MM.1S (cell line): ENCODE results near the gene KCTD17.
A peak's percentile ranks its signal among the peaks of the same experiment; 100 is the strongest.

Source experiments
- DNase-seq: peaks from one replicate; pipeline ENCODE4 v3.0.0-alpha.2; 2015
- H2AFZ ChIP-seq: fragments of 300-600 bp; sonication (generic); 2 replicates; pipeline ENCODE4 v1.6.0; 2016; ENCODE audit warnings: antibody characterized with exemption, low read length
- H3F3A ChIP-seq: fragments of 300-600 bp; sonication (generic); 2 replicates; pipeline ENCODE4 v1.6.1; 2016; ENCODE audit warnings: mild to moderate bottlenecking, antibody characterized with exemption, low read length, moderate library complexity, mixed read lengths; ENCODE audit not compliant: insufficient read depth
- H3K27ac ChIP-seq: fragments of 300-600 bp; sonication (generic); 2 replicates; pipeline ENCODE4 v1.5.1; 2016; ENCODE audit warnings: mild to moderate bottlenecking, low read length
- H3K27me3 ChIP-seq: fragments of 300-600 bp; sonication (generic); replicated peaks from 2 replicates; pipeline ENCODE4 v1.6.0; 2016; ENCODE audit warnings: low read length; ENCODE audit not compliant: insufficient read depth
- H3K36me3 ChIP-seq: fragments of 300-600 bp; sonication (generic); replicated peaks from 2 replicates; pipeline ENCODE4 v1.6.1; 2016; ENCODE audit warnings: mild to moderate bottlenecking, low read length, mixed read lengths; ENCODE audit not compliant: insufficient read depth
- H3K4me1 ChIP-seq: fragments of 300-600 bp; sonication (generic); 2 replicates; pipeline ENCODE4 v1.6.1; 2016; ENCODE audit warnings: low read length, mixed read lengths
- H3K4me2 ChIP-seq: fragments of 300-600 bp; sonication (generic); 2 replicates; pipeline ENCODE4 v1.6.0; 2016; ENCODE audit warnings: low read depth, low read length
- H3K4me3 ChIP-seq: fragments of 300-600 bp; sonication (generic); 2 replicates; pipeline ENCODE4 v1.5.1; 2016; ENCODE audit warnings: low read length, mixed read lengths
- H3K79me2 ChIP-seq: fragments of 300-600 bp; sonication (generic); 2 replicates; pipeline ENCODE4 v1.6.1; 2016; ENCODE audit warnings: mixed run types, low read length, mixed read lengths
- H3K9ac ChIP-seq: fragments of 300-600 bp; sonication (generic); 2 replicates; pipeline ENCODE4 v1.6.1; 2016; ENCODE audit warnings: low read length, mixed read lengths
- H3K9me2 ChIP-seq: fragments of 300-600 bp; sonication (generic); replicated peaks from 2 replicates; pipeline ENCODE4 v1.6.1; 2016; ENCODE audit warnings: mild to moderate bottlenecking, low read length, mixed read lengths; ENCODE audit not compliant: insufficient read depth
- H3K9me3 ChIP-seq: fragments of 300-600 bp; sonication (generic); replicated peaks from 2 replicates; pipeline ENCODE4 v1.6.1; 2016; ENCODE audit warnings: mild to moderate bottlenecking, low read length, mixed read lengths; ENCODE audit not compliant: insufficient read depth
- H4K20me1 ChIP-seq: fragments of 300-600 bp; sonication (generic); 2 replicates; pipeline ENCODE4 v1.6.1; 2016; ENCODE audit warnings: mild to moderate bottlenecking, low read length, moderate library complexity, mixed read lengths; ENCODE audit not compliant: insufficient read depth
- EZH2 ChIP-seq: fragments of 300-600 bp; sonication (generic); optimal IDR thresholded peaks from 2 replicates; pipeline ENCODE3; 2017; ENCODE audit warnings: low read depth, mild to moderate bottlenecking, antibody characterized with exemption, low read length, mixed read lengths
- EZH2phosphoT487 ChIP-seq: fragments of 300-600 bp; sonication (generic); IDR thresholded peaks from 2 replicates; pipeline ENCODE4 v1.6.1; 2018; ENCODE audit warnings: antibody characterized with exemption, low read length
- TF ChIP-seq, protein P1 (sequence below): fragments of 300-600 bp; sonication (generic); IDR thresholded peaks from 2 replicates; pipeline ENCODE4 v1.5.1; 2016; ENCODE audit warnings: antibody characterized with exemption, low read length, mixed read lengths

KCTD17 gene

DNA sequence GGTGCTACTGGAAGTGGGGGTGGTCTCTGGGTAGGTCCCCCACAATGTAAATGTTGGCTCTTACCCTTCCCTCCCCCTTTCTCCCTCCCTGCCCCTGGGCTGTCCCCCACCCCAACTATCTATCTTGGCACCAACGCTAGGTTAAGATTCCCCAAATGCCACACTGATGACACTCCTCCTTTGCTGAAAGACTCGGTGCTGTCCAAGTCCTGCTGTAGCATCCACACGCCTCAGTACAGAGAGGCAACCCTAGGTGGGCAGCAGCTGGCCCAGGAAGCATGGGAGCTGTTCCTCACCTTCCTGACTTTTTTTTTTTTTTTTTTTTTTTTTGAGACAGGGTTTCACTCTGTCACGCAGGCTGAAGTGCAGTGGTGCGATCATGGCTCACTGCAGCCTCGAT is 3.4 kb upstream of the KCTD17 start:
- Histone ChIP-seq H3K9me3 (no peaks in the 10 kb centered on the region), H2AFZ (no peak overlapping the region), H3K4me3 (no peak overlapping the region), H3K4me1 (0 out of 2 replicates have a peak, but pooled peaks cover 6% of the 10 kb centered on the region), H3K36me3 (no peaks in the 10 kb centered on the region), H3K4me2 (no peak overlapping the region), H3F3A (no peaks in the 10 kb centered on the region), H3K79me2 (no peaks in the 10 kb centered on the region), H3K9ac (no peak overlapping the region), H3K9me2 (no peaks in the 10 kb centered on the region), H3K27me3 (peaks cover 15% of the 10 kb centered on the region), H3K27ac (no peak overlapping the region), H4K20me1 (no peaks in the 10 kb centered on the region)
- no peak for TF ChIP-seq EZH2
- no peak for DNase-seq

DNA sequence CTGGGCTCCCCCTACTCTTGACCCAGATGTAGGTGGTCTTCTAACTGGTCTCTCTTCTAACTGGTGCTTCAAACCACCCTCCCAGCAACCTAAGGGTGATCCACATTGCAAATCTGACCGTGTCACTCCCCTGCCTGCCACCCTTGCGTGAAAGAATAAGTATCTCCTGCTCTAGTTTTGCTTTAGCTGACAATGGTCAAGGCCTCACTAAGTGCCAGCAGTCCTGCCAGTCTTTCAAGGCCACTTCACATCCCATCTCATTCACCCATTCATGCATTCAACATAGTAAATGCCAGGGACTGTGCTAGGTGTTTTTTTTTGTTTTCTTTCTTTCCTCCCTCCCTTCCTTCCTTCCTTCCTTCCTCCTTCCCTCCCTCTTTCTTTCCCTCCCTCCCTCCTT is 2.3 kb upstream of the KCTD17 start:
- Histone ChIP-seq H3K9me2 (no peaks in the 10 kb centered on the region), H3K9me3 (no peaks in the 10 kb centered on the region), H3K4me2 (no peak overlapping the region), H3K4me1 (0 out of 2 replicates have a peak, but pooled peaks cover 4% of the 10 kb centered on the region), H3K27me3 (peaks cover 15% of the 10 kb centered on the region), H3K36me3 (no peaks in the 10 kb centered on the region), H3K27ac (no peak overlapping the region), H3F3A (no peaks in the 10 kb centered on the region), H3K9ac (no peak overlapping the region), H3K4me3 (no peak overlapping the region), H2AFZ (no peak overlapping the region), H4K20me1 (no peaks in the 10 kb centered on the region), H3K79me2 (no peaks in the 10 kb centered on the region)
- no peak for DNase-seq
- TF ChIP-seq EZH2phosphoT487 = no peak
- no peak for TF ChIP-seq EZH2
- TF ChIP-seq, protein P1, sequence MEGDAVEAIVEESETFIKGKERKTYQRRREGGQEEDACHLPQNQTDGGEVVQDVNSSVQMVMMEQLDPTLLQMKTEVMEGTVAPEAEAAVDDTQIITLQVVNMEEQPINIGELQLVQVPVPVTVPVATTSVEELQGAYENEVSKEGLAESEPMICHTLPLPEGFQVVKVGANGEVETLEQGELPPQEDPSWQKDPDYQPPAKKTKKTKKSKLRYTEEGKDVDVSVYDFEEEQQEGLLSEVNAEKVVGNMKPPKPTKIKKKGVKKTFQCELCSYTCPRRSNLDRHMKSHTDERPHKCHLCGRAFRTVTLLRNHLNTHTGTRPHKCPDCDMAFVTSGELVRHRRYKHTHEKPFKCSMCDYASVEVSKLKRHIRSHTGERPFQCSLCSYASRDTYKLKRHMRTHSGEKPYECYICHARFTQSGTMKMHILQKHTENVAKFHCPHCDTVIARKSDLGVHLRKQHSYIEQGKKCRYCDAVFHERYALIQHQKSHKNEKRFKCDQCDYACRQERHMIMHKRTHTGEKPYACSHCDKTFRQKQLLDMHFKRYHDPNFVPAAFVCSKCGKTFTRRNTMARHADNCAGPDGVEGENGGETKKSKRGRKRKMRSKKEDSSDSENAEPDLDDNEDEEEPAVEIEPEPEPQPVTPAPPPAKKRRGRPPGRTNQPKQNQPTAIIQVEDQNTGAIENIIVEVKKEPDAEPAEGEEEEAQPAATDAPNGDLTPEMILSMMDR = no peak

DNA sequence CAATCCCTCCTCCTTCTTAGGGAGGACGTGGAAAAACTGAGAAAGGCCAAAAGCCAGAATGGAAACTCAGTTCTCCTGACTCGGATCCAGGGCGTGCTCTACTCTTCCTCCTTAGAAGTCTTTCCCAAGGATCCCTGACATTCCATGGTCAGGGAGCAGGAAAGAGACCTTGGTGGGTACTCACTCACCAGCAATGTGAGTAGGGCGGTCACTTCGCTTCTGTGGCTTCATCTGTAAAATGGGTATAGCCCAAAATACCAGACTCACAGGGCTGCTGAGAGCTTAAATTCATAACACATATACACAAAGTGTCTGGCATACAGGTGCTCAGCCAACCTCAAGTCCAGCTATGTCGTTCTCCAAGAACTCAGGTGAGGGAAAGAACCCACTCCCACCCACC is 629 bp upstream of the KCTD17 start:
- Histone ChIP-seq H3K79me2 (no peaks in the 10 kb centered on the region), H3K9ac (no peak overlapping the region), H3K9me2 (no peaks in the 10 kb centered on the region), H3K36me3 (no peaks in the 10 kb centered on the region), H3K27me3 (peaks cover 9% of the 10 kb centered on the region), H3K9me3 (no peaks in the 10 kb centered on the region), H3F3A (no peaks in the 10 kb centered on the region), H4K20me1 (no peaks in the 10 kb centered on the region), H3K4me1 (no peaks in the 10 kb centered on the region), H3K4me3 (no peak overlapping the region), H2AFZ (no peak overlapping the region), H3K27ac (no peak overlapping the region), H3K4me2 (no peak overlapping the region)
- DNase-seq = no peak
- TF ChIP-seq EZH2phosphoT487 (no peak), EZH2 (no peak)
- TF ChIP-seq, protein P1 = no peak

DNA sequence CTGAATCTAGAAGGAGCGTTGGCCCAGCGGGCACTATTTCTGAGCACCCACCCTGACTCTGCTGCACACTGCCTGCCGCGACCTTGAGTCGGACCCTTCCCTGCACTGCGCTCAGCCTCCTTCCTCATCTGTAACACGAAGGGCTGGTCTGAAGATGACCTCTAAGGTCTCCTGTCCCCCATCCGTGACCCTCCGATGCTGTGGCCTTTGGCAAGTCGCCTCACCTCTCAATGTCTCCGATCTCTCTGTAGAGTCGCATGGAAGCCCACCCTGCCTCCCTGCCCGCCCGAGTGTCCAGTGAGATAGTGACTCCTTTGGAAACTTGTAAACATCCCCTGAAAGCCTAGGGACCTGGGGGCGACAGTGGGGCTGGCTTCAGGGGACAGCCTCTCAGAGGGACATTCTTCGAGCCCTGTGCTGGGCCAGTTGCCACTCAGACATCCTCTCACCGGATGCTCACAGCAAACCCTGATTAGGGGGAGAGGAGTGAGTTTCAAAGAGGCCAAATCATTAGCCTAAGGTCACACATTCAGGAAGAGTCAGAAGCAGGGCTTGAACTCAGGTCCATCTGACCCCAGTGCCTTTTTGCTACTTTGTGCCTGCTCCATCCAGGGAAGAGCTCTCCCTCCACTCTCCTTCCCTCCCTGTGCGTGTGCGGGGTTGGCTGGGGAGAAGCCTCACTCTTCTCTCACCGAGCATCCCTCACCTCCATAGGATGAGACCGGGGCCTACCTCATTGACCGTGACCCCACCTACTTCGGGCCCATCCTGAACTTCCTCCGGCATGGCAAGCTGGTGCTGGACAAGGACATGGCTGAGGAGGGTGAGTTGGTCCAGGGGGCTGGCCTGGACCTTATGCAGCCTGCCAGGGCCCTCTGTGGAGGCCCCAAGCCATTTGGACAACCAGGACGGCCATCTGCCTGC is 1.1 kb downstream of the KCTD17 start:
- H2AFZ ChIP-seq = no peak overlapping the region

More for the DNA sequence above, 1.1 kb downstream of the KCTD17 start:
- Histone ChIP-seq H3K27ac (no peak overlapping the region), H3K4me2 (peak overlapping the region; percentile 89), H3K36me3 (no peaks in the 10 kb centered on the region), H4K20me1 (no peaks in the 10 kb centered on the region), H3K4me3 (peak overlapping the region; percentile 66), H3K9me2 (no peaks in the 10 kb centered on the region), H3K9ac (no peak overlapping the region), H3K4me1 (no peaks in the 10 kb centered on the region), H3K9me3 (no peaks in the 10 kb centered on the region), H3K27me3 (peaks cover 9% of the 10 kb centered on the region), H3K79me2 (no peaks in the 10 kb centered on the region), H3F3A (no peaks in the 10 kb centered on the region)
- DNase-seq = no peak
- TF ChIP-seq EZH2 (no peak), EZH2phosphoT487 (no peak)
- TF ChIP-seq, protein P1 = no peak
